Mesenchymal stem cell (in vitro differentiated cells and primary cell): Measurements from ENCODE around the gene CDH15.

Experiments
- DNase-seq: peaks from one replicate; pipeline ENCODE4 v3.0.0-alpha.2; 2013
- H2AFZ ChIP-seq: one replicate; pipeline ENCODE4 v1.6.1; 2013; ENCODE audit warnings: low read depth, mild to moderate bottlenecking, control low read depth, inconsistent platforms, low read length, moderate library complexity
- H2AK5ac ChIP-seq: 2 replicates; pipeline ENCODE4 v1.6.1; 2013; ENCODE audit warnings: low read length, moderate library complexity, mild to moderate bottlenecking, inconsistent platforms; ENCODE audit not compliant: severe bottlenecking
- H2BK120ac ChIP-seq: one replicate; pipeline ENCODE4 v1.6.1; 2013; ENCODE audit warnings: low read depth, mild to moderate bottlenecking, inconsistent platforms, low read length, moderate library complexity
- H2BK12ac ChIP-seq, 2 experiments: one replicate each; pipeline ENCODE4 v1.6.1; 2013; ENCODE audit warnings: inconsistent platforms in 2 of 2, low read length in 2 of 2, mild to moderate bottlenecking in 2 of 2, moderate library complexity in 2 of 2, control low read depth in 1 of 2
- H2BK15ac ChIP-seq: one replicate; pipeline ENCODE4 v1.6.1; 2013; ENCODE audit warnings: mild to moderate bottlenecking, low read depth, inconsistent platforms; ENCODE audit not compliant: poor library complexity, severe bottlenecking
- H2BK5ac ChIP-seq: 2 replicates; pipeline ENCODE4 v1.6.1; 2013; ENCODE audit warnings: low read depth, mild to moderate bottlenecking, low read length, control low read depth, inconsistent platforms; ENCODE audit not compliant: poor library complexity, severe bottlenecking
- H3K14ac ChIP-seq, 2 experiments: one replicate each; pipeline ENCODE4 v1.6.1; 2013; ENCODE audit warnings: inconsistent platforms in 2 of 2, low read length in 2 of 2, control low read depth in 1 of 2, mild to moderate bottlenecking in 1 of 2, moderate library complexity in 1 of 2
- H3K18ac ChIP-seq, 2 experiments: one replicate each; pipeline ENCODE4 v1.6.1; 2013; ENCODE audit warnings: inconsistent platforms in 2 of 2, low read length in 2 of 2, control low read depth in 1 of 2, low read depth in 1 of 2, mild to moderate bottlenecking in 1 of 2
- H3K23ac ChIP-seq, 2 experiments: one replicate each; pipeline ENCODE4 v1.6.1; 2013; ENCODE audit warnings: inconsistent platforms in 2 of 2, low read length in 2 of 2, mild to moderate bottlenecking in 2 of 2, moderate library complexity in 2 of 2, control low read depth in 1 of 2
- H3K27ac ChIP-seq: 2 replicates; pipeline ENCODE4 v1.5.1; 2013; ENCODE audit warnings: mild to moderate bottlenecking, moderate library complexity, low read length, control low read depth, inconsistent platforms; ENCODE audit not compliant: poor library complexity, severe bottlenecking
- H3K27me3 ChIP-seq, 2 experiments: 2 replicates each; pipeline versions ENCODE4 v1.6.1 to v1.7.0; 2013; ENCODE audit warnings: low read length in 2 of 2, mild to moderate bottlenecking in 2 of 2, moderate library complexity in 2 of 2, control low read depth in 1 of 2, inconsistent platforms in 1 of 2; ENCODE audit not compliant: control insufficient read depth in 1 of 2, insufficient read depth in 1 of 2
- H3K36me3 ChIP-seq, 2 experiments: 2 replicates each; pipeline versions ENCODE4 v1.6.1 to v1.7.0; 2013; ENCODE audit warnings: low read length in 2 of 2, control low read depth in 1 of 2, inconsistent platforms in 1 of 2, low read depth in 1 of 2, mild to moderate bottlenecking in 1 of 2; ENCODE audit not compliant: insufficient read depth in 2 of 2, control insufficient read depth in 1 of 2
- H3K4ac ChIP-seq, 2 experiments: one replicate each; pipeline ENCODE4 v1.6.1; 2013; ENCODE audit warnings: inconsistent platforms in 2 of 2, low read length in 2 of 2, mild to moderate bottlenecking in 2 of 2, moderate library complexity in 2 of 2, control low read depth in 1 of 2, low read depth in 1 of 2
- H3K4me1 ChIP-seq: 2 replicates; pipeline ENCODE4 v1.6.1; 2013; ENCODE audit warnings: low read depth, low read length, control low read depth; ENCODE audit not compliant: control insufficient read depth, insufficient read depth
- H3K4me2 ChIP-seq: 2 replicates; pipeline ENCODE4 v1.6.1; 2013; ENCODE audit warnings: low read length, mild to moderate bottlenecking, inconsistent platforms; ENCODE audit not compliant: poor library complexity, severe bottlenecking
- H3K4me3 ChIP-seq, 2 experiments: 2 replicates each; pipeline versions ENCODE4 v1.5.1 to v1.7.0; 2013; ENCODE audit warnings: low read length in 2 of 2, mild to moderate bottlenecking in 2 of 2, control low read depth in 1 of 2, low read depth in 1 of 2; ENCODE audit not compliant: insufficient read depth in 1 of 2
- H3K79me1 ChIP-seq: replicated peaks from 2 replicates; pipeline ENCODE4 v1.6.1; 2013; ENCODE audit warnings: mild to moderate bottlenecking, control low read depth, low read length, inconsistent platforms; ENCODE audit not compliant: poor library complexity, severe bottlenecking
- H3K9ac ChIP-seq: 2 replicates; pipeline ENCODE4 v1.7.0; 2013; ENCODE audit warnings: mild to moderate bottlenecking, low read length, moderate library complexity
- H3K9me3 ChIP-seq: 2 replicates; pipeline ENCODE4 v1.7.0; 2013; ENCODE audit warnings: mild to moderate bottlenecking, low read length; ENCODE audit not compliant: control insufficient read depth
- H4K8ac ChIP-seq: one replicate; pipeline ENCODE4 v1.6.1; 2013; ENCODE audit warnings: inconsistent platforms, mild to moderate bottlenecking, low read length, moderate library complexity
- H4K91ac ChIP-seq: one replicate; pipeline ENCODE4 v1.6.1; 2013; ENCODE audit warnings: mild to moderate bottlenecking, low read length, inconsistent platforms
- WGBS: methylation state at CpG from one replicate; pipeline ENCODE4 v1.1.7; 2013; ENCODE audit warnings: mixed read lengths; 5-methylcytosine and 5-hydroxymethylcytosine counted together

CDH15 gene

DNA sequence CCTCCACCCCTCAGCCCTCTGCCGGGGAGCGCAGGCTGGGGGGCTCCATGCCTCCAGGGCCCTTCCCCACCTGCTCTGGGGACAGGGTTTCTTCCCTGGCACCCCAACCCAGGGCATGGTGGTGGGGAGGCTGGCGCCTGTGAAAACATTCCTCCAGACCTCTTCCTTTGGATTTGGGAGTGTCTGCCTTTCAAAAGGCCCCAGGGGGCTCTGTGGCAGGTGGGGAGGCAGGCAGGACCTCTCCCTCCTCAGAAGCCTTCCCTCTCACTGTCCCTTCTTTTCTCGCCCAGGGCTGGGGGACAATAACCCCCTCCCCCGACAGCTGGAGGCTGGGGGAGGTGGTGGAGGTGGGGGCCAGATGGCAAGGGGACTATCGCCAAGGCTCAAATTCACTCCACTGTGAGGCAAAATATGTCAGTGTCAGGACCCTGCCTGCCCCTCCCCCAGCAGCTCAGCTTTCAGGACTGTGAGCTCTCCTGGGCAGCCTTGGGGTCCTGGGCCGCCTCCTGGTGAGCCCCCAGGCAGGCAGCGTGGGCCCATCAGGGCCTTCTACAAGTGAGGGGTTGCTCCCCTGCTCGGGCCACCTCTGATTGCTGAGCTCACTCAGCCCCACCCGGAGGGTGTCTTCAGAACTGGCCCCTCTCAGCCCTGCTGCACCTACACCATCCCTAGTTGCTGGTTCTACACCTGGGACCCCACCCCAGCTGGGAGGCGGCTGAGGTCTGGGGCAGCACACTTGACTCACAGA is 1.8 kb downstream of the CDH15 start:
- Histone ChIP-seq H3K4me3 (no peak overlapping the region), H3K4me1 (peaks cover 23% of the 10 kb centered on the region), H3K14ac (no peak overlapping the region), H4K8ac (no peak overlapping the region), H3K4me2 (no peak overlapping the region), H4K91ac (no peak overlapping the region), H2BK120ac (no peak overlapping the region), H2BK5ac (no peak overlapping the region), H3K79me1 (no peaks in the 10 kb centered on the region), H3K27me3 (peaks cover 27 to 83% of the 10 kb centered on the region in 2 experiments), H3K9me3 (no peaks in the 10 kb centered on the region), H2BK15ac (no peak overlapping the region), H3K36me3 (no peaks in the 10 kb centered on the region), H3K18ac (no peak overlapping the region), H3K23ac (no peak overlapping the region), H2AK5ac (no peak overlapping the region), H2AFZ (no peak overlapping the region), H3K9ac (no peak overlapping the region), H3K4ac (no peak overlapping the region), H3K27ac (no peak overlapping the region), H2BK12ac (no peak overlapping the region)
- WGBS = 70% methylated on average over 8 of the region's 11 CpGs
- DNase-seq = no peak

DNA sequence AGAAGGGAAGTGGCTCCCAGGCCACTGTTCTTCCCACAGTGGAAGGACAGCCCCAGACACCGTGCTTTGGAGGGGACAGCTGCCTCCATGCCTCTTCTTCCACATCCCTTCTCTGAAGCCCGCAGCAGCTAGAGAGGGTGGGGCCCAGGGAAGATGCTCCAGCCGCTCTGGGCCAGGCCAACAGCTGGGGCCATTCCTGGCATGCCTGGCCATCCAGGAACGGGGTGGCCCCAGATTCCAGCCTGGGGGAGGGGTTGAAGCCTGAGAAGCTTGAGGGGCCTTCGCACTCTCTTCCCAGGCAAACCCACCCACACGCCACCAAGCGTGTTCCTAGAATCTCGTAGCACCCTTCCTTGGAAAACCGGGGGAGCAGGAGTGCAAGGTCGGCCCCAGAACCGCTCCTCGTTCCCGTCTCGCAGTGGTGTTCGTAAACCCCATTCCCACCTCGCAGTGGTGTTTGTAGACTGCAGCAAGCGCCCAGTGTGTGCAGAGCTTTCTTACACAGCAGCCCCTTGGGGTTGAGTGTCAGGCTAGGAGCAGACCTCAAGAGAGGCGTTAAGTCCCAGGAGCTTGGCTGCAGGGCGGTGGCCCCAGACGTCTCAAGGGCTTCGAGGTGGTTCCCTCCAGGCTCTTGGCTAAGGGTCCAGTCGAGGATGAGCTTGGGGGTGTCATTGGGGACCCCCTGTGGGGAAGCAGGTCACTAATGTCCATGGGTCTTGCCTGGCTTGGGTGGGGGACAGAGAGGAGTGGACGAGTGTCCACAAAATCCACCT is 2.7 kb downstream of the CDH15 start:
- Histone ChIP-seq H4K91ac (no peak overlapping the region), H2BK15ac (no peak overlapping the region), H2AFZ (no peak overlapping the region), H3K23ac (no peak overlapping the region), H3K4me3 (no peak overlapping the region), H3K4me2 (no peak overlapping the region), H3K4ac (no peak overlapping the region), H3K9ac (no peak overlapping the region), H3K27me3 (peaks cover 27 to 80% of the 10 kb centered on the region in 2 experiments), H2AK5ac (no peak overlapping the region), H3K9me3 (no peaks in the 10 kb centered on the region), H2BK5ac (no peak overlapping the region), H3K4me1 (peaks cover 23% of the 10 kb centered on the region), H2BK12ac (no peak overlapping the region), H4K8ac (no peak overlapping the region), H3K14ac (no peak overlapping the region), H3K27ac (no peak overlapping the region), H3K18ac (no peak overlapping the region), H3K36me3 (no peaks in the 10 kb centered on the region), H2BK120ac (no peak overlapping the region), H3K79me1 (no peaks in the 10 kb centered on the region)
- WGBS = 78% methylated on average over 23 of the region's 23 CpGs
- no peak for DNase-seq

DNA sequence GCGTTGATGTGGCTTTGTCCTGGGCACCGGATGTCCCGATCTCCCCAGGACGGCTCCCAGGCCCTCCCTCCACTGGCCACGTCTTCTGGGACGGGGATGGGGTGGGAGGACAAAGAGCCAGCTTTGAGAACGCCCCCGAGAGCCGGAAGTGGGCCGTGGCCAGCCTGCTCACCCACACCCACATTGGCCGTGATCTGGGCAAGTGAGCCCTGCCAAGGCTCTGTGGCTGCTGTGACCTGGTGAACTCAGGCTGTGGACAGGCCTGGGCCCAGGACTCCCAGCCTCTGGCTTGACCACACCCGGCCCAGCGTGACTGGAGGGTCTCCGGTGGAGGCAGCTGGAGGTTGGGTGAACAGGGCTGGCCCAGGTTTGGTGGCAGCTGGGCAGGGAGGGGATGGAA is 3.3 kb downstream of the CDH15 start:
- Histone ChIP-seq H3K4me1 (peaks cover 23% of the 10 kb centered on the region), H2AK5ac (no peak overlapping the region), H3K4me2 (no peak overlapping the region), H3K18ac (no peak overlapping the region), H2BK12ac (no peak overlapping the region), H4K91ac (peak overlapping the region; percentile 2), H3K36me3 (no peaks in the 10 kb centered on the region), H3K79me1 (no peaks in the 10 kb centered on the region), H2BK120ac (no peak overlapping the region), H2BK5ac (no peak overlapping the region), H3K23ac (no peak overlapping the region), H3K4ac (no peak overlapping the region), H3K4me3 (no peak overlapping the region), H3K27me3 (peaks cover 23 to 77% of the 10 kb centered on the region in 2 experiments), H3K27ac (no peak overlapping the region), H4K8ac (no peak overlapping the region), H2AFZ (no peak overlapping the region), H3K14ac (no peak overlapping the region), H3K9ac (no peak overlapping the region), H3K9me3 (no peaks in the 10 kb centered on the region), H2BK15ac (no peak overlapping the region)
- 81% methylated on average over 14 of the region's 14 CpGs for WGBS
- DNase-seq = no peak

DNA sequence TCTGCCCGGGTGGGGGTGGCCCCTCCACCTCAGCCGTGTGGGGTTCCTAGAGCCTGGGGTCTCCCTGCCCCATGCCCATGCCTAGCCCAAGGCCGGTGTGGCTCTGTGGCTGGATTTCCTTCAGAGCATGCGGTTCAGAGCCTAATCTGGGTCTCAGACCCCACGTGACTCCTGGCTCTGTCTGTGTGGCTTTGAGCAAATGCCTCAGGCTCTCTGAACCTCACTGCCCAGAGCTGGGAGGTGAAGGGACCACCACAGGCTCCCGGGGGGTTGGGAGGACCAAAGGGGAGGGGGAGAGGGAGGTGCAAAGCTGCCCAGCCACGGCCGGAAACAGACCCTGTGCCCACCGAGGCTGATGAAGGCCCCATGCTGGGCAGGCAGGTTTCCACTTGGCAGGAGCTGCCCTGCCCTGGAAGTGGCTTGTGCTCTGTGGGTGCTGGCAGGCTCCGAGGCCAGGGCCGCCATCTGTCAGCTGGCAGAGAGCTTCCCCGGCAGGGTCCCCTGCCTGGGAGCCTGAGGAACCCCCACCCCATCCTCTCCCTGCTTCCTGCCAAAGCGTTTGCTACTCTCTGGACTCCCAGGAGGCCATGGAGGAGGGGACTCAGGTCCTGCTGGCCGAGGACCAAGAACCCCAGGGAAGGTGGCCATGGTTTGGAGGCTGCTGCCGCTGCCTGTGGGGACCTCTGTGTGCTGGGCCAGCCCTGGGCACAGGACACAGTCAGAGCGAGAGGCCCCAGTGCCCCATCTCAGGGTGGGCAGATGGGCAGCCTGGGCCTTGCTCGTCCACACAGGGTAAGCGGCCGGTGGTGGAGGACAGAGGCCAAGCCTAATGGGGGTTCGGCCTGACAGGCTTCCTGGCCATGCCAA is 4.0 kb downstream of the CDH15 start:
- H3K79me1 ChIP-seq = no peaks in the 10 kb centered on the region
- H3K27ac ChIP-seq = no peak overlapping the region
- H3K9ac ChIP-seq = no peak overlapping the region
- H3K18ac ChIP-seq = no peak overlapping the region
- 72% methylated on average over 20 of the region's 20 CpGs for WGBS
- no peak overlapping the region for H2AK5ac ChIP-seq
- peaks cover 22% of the 10 kb centered on the region for H3K4me1 ChIP-seq
- H3K14ac ChIP-seq = no peak overlapping the region
- no peak overlapping the region for H3K23ac ChIP-seq
- H2BK15ac ChIP-seq = no peak overlapping the region
- no peak for DNase-seq
- H2AFZ ChIP-seq = no peak overlapping the region
- no peaks in the 10 kb centered on the region for H3K9me3 ChIP-seq
- H3K4me2 ChIP-seq = no peak overlapping the region
- no peak overlapping the region for H3K4me3 ChIP-seq
- no peak overlapping the region for H3K4ac ChIP-seq
- H4K91ac ChIP-seq = no peak overlapping the region
- H2BK12ac ChIP-seq = no peak overlapping the region
- peaks cover 21 to 76% of the 10 kb centered on the region in 2 experiments for H3K27me3 ChIP-seq
- no peaks in the 10 kb centered on the region for H3K36me3 ChIP-seq
- H2BK120ac ChIP-seq = no peak overlapping the region
- no peak overlapping the region for H2BK5ac ChIP-seq
- no peak overlapping the region for H4K8ac ChIP-seq
